ENCODE results near the gene PTPRG.
"Not testable (repeated sequence)": the region's sequence is repeated elsewhere in the genome, so short reads cannot be mapped to it uniquely, and the experiment has no call there.

Gene PTPRG

GRCh38 chr3:62007036-62007435 is 445.7 kb downstream of the PTPRG start:
- DNase-seq (ENCODE audit: low read depth in 2 of 2) = no peak

- no peak for DNase-seq (ENCODE audit: low read depth in 2 of 2)
Measured at GRCh38 chr3:62010989-62011388, 449.6 kb downstream of the PTPRG start.

GRCh38 chr3:62011666-62012065 is 450.3 kb downstream of the PTPRG start:
- no peak for DNase-seq (ENCODE audit: low read depth in 2 of 2)

GRCh38 chr3:62013951-62014350 is 452.6 kb downstream of the PTPRG start:
- no peak for DNase-seq (ENCODE audit: low read depth in 2 of 2)

DNA sequence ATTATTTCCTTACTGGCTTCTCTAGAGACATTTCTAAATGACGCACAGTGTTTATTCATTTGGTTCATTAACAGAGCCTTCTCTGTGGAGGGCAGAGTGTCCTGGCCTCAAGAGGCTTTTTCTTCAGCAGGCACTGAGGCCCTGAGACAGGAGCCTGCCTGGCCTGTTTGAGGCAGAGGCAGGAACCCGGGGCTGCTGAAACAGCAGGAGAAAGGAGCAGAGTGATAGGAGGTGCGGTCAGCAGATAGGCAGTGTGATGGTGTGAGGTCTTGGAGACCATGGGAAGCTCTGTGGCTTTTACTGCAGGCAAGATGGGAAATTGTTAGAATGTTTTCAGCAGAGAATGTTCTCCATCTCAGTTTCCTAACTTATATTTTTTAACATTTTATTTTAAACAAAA is 453.7 kb downstream of the PTPRG start:
- no peak for DNase-seq (ENCODE audit: low read depth in 2 of 2)

DNA sequence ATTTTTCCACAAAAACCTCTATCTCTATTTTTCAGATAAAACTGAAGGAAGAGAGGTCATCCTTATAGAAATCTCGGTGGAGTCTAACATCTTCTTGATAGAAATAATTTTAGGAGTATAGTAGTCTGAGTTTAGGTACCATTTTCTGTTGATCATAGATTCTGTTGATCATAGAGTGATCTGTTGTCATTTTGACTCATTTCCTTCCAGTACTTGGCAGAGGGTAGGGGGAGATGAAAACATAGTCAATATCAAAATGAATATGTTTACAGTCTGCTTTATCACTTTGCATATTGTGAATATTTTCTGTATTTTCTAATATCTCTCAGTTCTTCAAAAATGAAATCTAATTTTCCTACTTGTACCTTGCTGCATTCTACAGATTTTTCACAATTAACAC is 458.5 kb downstream of the PTPRG start:
- DNase-seq (ENCODE audit: low read depth in 2 of 2) = no peak

- no peak for DNase-seq (ENCODE audit: low read depth in 2 of 2)
Measured at GRCh38 chr3:62020706-62021105, 459.3 kb downstream of the PTPRG start.

DNA sequence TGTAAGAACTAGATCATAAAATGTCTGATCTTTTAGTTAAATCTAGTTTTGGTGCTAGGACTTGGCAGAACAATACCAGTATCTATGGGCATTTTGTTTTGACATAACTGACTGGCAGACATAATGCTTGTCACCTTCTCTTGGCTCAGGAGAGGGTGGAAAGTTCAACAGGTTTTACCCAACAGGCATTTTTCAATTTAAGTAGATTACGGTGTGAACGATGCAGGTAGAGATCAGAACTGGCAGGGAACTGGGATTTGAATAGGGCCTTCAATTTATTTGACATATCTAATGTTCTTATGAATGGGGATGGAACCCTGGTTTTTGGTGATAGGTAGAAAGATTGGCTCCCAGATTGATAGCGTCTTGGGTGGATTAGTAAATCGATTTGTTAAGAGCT is 460.9 kb downstream of the PTPRG start:
- DNase-seq (ENCODE audit: low read depth in 2 of 2) = no peak

- no peak for DNase-seq (ENCODE audit: low read depth in 2 of 2)
Measured at GRCh38 chr3:62024882-62025281, 463.5 kb downstream of the PTPRG start.

DNA sequence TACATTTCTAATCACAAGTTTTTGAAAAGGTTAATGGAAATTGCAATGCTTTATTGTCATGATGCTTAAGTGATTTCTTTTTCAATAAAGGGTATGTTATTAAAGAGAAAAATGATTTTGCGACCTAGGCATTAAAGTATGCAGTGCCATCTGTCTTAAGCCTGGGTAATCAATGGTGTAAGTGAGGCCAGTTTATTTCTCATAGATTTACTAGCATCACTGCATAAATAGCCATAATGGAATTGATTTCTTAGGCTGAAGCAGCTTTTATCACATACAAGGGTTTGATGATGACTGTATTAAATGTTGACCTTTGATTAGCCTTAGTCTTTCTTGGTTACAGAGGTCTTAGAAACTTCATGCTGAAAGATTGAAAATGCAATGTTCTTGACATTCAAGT is 464.5 kb downstream of the PTPRG start:
- DNase-seq (ENCODE audit: low read depth in 2 of 2) = no peak

GRCh38 chr3:62027241-62027640 is 465.9 kb downstream of the PTPRG start:
- DNase-seq (ENCODE audit: low read depth in 2 of 2) = no peak

- DNase-seq (ENCODE audit: low read depth in 2 of 2) = no peak
Measured at GRCh38 chr3:62027796-62028195, 466.4 kb downstream of the PTPRG start.

DNA sequence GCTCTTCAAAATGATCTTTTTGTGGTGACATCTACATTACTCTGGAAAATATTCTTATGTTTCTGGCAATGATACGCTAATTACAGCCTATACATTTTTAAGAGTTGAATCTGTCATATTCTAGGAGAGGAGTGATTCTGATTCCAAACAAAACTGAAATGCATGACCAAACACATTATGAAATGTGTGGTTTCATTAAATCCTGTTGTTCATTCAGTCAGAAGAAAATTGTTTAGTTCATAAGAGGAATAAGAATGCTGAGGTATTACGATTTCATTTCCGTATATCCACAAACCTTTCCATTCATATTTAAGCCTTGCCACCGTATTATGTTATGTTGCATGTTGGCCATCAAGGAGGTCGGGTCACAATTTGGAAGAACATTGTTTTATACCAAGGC is 466.9 kb downstream of the PTPRG start:
- DNase-seq (ENCODE audit: low read depth in 2 of 2) = no peak

DNA sequence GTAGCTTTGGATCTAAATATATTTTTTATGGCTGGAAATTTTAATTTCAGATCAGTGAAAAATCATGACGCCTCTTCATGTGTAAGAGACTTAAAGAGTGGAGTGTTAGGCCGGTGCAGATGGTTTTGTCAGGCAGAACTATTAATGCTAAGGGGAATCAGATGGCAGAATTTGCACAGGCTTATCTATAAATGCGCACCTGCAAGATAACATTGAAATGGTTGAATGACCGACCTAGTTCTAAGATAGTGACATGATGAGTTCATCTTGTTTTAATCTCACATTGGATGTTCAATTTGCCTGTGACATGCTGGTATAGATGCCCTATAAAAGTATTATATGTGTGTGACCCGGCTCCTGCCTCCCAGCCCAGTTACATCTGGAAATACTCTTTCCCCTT is 471.4 kb downstream of the PTPRG start:
- no peak for DNase-seq (ENCODE audit: low read depth in 2 of 2)

GRCh38 chr3:62035402-62036057 is 474.2 kb downstream of the PTPRG start:
- no peak for DNase-seq (ENCODE audit: low read depth in 2 of 2)

DNA sequence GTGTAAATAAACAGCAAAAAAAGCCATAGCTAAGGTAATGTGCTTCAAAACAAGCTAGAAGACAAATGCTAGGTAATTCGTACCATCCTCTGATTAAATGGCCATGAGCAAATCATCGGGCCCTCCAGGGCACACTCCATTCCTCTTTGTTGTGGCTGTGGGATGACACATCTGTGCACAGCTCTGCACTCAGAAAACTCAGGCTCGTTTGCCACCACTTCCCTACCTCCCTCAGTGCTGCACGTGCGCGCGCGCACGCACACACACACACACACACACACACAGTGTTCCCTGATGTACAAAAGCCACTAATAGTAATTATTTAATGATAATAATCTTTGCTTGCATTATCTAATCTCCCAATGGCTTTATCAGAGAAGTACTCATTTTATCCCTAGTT is 475.4 kb downstream of the PTPRG start:
- DNase-seq (ENCODE audit: low read depth in 2 of 2) = no peak

GRCh38 chr3:62038798-62039197 is 477.4 kb downstream of the PTPRG start:
- not testable (repeated sequence) for DNase-seq (ENCODE audit: low read depth in 2 of 2)

GRCh38 chr3:62039586-62039985 is 478.2 kb downstream of the PTPRG start:
- no peak for DNase-seq (ENCODE audit: low read depth in 2 of 2)

GRCh38 chr3:62041681-62042080 is 480.3 kb downstream of the PTPRG start:
- no peak for DNase-seq (ENCODE audit: low read depth in 2 of 2)

DNA sequence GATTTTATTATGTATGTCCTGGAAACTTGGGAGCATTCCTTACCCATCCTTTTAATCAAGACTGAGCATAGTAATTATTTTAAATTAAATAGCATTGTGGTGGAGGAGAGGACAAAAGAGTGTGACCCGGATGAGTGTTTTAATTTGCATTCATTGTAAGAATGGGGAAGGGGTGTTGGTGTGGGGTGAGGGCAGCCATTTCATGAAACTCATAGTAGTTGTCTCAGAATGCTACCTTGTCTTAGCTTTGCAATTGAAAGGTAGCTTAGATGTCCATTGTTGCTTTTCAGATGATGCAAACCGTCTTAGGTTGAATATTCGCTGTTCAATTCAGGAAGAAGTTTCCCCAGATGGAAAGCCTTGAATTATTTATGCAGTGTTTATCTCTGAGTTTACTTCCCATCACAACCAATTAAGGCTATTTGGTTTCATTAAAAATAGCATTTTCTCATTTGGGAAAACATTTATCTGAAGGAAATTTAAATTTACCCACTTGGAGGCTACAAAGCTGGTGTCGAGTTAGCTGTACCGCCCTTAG is 483.6 kb downstream of the PTPRG start:
- DNase-seq (ENCODE audit: low read depth in 2 of 2) = no peak

GRCh38 chr3:62046326-62046725 is 485.0 kb downstream of the PTPRG start:
- DNase-seq (ENCODE audit: low read depth in 2 of 2) = no peak

DNA sequence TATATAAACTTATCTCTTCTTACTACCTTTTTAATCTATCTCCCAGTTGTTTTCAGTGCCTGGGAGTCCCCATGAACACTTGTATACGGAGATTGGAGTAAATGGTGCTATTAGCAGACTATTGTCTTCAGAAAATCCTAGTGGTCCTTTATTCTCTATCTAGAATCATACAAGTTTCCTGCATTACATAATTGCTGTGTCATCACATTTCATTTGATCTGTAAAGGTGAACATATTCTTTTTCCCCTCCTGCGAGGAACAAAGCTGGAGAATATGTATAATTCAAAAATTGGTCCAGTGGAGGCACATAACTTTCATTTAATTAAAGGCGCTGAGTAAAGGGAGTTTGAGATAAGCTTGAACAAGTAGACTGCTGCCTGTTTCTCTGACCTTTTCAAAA is 487.2 kb downstream of the PTPRG start:
- DNase-seq (ENCODE audit: low read depth in 2 of 2) = no peak

GRCh38 chr3:62049033-62049432 is 487.7 kb downstream of the PTPRG start:
- DNase-seq (ENCODE audit: low read depth in 2 of 2) = no peak

- no peak for DNase-seq (ENCODE audit: low read depth in 2 of 2)
Measured at GRCh38 chr3:62051506-62051905, 490.1 kb downstream of the PTPRG start.

Data from stimulated activated CD8-positive, alpha-beta memory T cell treated with anti-CD3 and anti-CD28 coated beads, Interleukin-15, amount 100 ng/mL, for 48 hours (primary cell).